IPS DF 6.9 (cell line): Measurements from ENCODE around the gene COP1.

Source experiments
- DNase-seq: peaks from one replicate; pipeline ENCODE4 v3.0.0-alpha.2; 2013; ENCODE audit warnings: low read depth, low spot score
- H3K27ac ChIP-seq: one replicate; pipeline ENCODE4 v1.5.1; 2013; ENCODE audit warnings: low read length, control low read depth
- H3K27me3 ChIP-seq: 2 replicates; pipeline ENCODE4 v1.6.1; 2013; ENCODE audit warnings: mild to moderate bottlenecking, low read length; ENCODE audit not compliant: control insufficient read depth, insufficient read depth
- H3K36me3 ChIP-seq: 2 replicates; pipeline ENCODE4 v1.6.1; 2013; ENCODE audit warnings: low read length; ENCODE audit not compliant: control insufficient read depth, insufficient read depth
- H3K4me1 ChIP-seq: 2 replicates; pipeline ENCODE4 v1.6.1; 2013; ENCODE audit warnings: low read length; ENCODE audit not compliant: control insufficient read depth, insufficient read depth
- H3K4me3 ChIP-seq: 2 replicates; pipeline ENCODE4 v1.5.1; 2013; ENCODE audit warnings: mild to moderate bottlenecking, low read length
- H3K9me3 ChIP-seq: 2 replicates; pipeline ENCODE4 v1.6.1; 2013; ENCODE audit warnings: low read length, inconsistent platforms; ENCODE audit not compliant: control insufficient read depth, insufficient read depth
- WGBS: extraction: QIAGEN DNeasy Blood & Tissue Kit; methylation state at CpG from one replicate; pipeline ENCODE4 v1.1.7; 2013; ENCODE audit warnings: mixed read lengths, missing lambda C conversion rate; ENCODE audit not compliant: insufficient read length, insufficient coverage; 5-methylcytosine and 5-hydroxymethylcytosine counted together

The COP1 gene

DNA sequence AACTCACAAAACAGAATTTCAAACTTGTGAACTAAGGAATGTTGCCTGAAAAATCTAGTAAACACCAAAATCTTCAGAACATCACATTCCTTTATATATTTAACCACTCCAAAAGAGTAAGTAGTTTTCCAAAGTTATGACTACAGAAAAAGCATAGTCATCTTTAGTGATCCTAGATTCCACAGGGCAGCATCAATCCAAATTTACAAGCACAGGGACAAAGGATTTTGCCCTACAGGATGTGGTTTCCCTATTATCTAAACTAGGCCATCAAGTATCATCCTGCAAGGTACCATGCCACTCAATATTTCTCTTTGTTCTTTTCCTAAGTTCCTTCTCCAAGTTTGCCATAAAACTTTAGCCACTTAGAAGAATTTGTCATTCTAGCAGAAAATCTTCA, 33.0 kb downstream of the COP1 start:
- no peaks in the 10 kb centered on the region for H3K9me3 ChIP-seq
- H3K36me3 ChIP-seq, result no peaks in the 10 kb centered on the region

GRCh38 chr1:176172215-176172614, 34.9 kb downstream of the COP1 start:
- Histone ChIP-seq H3K4me1 (no peaks in the 10 kb centered on the region), H3K27me3 (no peaks in the 10 kb centered on the region), H3K27ac (no peak overlapping the region), H3K9me3 (no peaks in the 10 kb centered on the region), H3K4me3 (no peak overlapping the region), H3K36me3 (no peaks in the 10 kb centered on the region)
- DNase-seq, result no peak
- no CpG with 5 or more reads among the region's 6 CpGs for WGBS

More for the DNA sequence above, 33.0 kb downstream of the COP1 start:
- no peaks in the 10 kb centered on the region for H3K4me1 ChIP-seq
- no peak overlapping the region for H3K4me3 ChIP-seq
- no peaks in the 10 kb centered on the region for H3K27me3 ChIP-seq
- no peak for DNase-seq
- H3K27ac ChIP-seq, result no peak overlapping the region

DNA sequence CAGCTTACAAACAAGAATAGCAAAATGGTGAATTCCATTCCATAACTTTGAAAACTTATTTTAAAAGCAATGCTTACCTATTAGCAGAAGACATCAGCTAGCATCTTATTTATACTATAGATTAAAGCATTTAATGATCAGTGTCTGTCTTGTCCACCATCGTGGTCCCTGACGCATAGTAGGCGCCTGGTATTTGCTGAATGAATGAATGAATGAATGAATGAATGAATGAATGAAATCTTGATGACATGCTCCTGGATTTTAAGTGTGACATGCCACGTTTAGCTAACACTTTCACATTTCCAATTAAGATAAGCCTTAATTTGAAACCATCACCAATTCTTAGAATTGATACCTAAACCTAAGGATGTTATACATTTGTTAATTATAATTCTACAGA, 39.9 kb downstream of the COP1 start:
- Histone ChIP-seq H3K27me3 (no peaks in the 10 kb centered on the region), H3K27ac (no peak overlapping the region), H3K36me3 (no peaks in the 10 kb centered on the region), H3K4me1 (no peaks in the 10 kb centered on the region), H3K4me3 (no peak overlapping the region), H3K9me3 (no peaks in the 10 kb centered on the region)
- no CpG with 5 or more reads among the region's 4 CpGs for WGBS
- no peak for DNase-seq

DNA sequence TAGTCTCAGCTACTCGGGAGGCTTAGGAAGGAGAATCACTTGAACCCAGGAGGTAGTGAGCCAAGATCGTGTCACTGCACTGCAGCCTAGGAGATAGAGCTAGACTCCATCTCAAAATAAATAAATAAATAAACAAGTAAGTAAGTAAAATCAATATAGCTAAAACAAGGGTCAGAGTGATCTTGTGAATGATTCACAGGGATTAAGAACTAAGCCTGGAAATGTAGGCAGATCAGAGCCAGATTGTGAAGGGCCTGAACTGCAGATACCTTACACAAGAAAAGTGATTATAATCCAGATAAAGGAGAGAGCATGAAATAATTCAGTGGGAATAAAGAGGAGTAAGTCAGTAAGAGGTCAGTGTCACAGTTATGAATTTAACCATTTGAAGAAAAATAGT, 41.5 kb downstream of the COP1 start:
- no peak for DNase-seq
- Histone ChIP-seq H3K27ac (no peak overlapping the region), H3K4me3 (no peak overlapping the region), H3K36me3 (no peaks in the 10 kb centered on the region), H3K9me3 (no peaks in the 10 kb centered on the region), H3K4me1 (no peaks in the 10 kb centered on the region), H3K27me3 (no peaks in the 10 kb centered on the region)
- WGBS, result no CpG with 5 or more reads among the region's 2 CpGs

DNA sequence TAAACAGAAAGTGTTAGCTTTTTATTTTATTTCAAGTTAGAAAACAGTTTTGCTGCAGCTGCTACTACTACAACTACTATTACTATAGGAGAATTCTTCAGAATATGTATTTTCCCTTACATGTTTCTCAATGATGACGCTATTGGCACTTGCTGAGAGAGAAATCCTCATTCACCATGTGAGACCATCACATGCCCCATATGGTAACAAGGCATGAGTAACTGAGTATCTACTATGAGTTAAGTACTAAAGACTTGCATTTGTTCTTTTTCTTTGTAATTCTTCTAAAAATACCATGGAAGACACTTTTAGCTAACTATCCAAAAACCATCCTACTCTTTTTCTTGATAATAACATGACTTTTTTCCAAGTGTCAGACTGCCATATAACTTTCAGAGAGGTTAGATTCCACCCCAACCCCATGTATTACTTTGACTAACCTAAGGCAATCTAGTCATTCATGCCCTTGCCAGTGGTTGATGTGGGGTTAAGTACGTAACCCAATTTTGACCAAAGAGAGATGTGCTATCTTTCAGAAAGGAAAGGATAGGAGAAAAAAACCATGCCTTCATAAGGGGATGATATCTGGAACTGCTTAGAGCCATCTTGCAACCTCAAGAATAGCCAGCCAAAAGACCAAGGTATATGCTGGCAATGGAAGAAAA, 42.9 kb downstream of the COP1 start:
- Histone ChIP-seq H3K4me1 (no peaks in the 10 kb centered on the region), H3K27ac (no peak overlapping the region), H3K27me3 (no peaks in the 10 kb centered on the region), H3K4me3 (no peak overlapping the region), H3K36me3 (no peaks in the 10 kb centered on the region), H3K9me3 (no peaks in the 10 kb centered on the region)
- DNase-seq, result no peak
- no CpG with 5 or more reads among the region's 2 CpGs for WGBS

DNA sequence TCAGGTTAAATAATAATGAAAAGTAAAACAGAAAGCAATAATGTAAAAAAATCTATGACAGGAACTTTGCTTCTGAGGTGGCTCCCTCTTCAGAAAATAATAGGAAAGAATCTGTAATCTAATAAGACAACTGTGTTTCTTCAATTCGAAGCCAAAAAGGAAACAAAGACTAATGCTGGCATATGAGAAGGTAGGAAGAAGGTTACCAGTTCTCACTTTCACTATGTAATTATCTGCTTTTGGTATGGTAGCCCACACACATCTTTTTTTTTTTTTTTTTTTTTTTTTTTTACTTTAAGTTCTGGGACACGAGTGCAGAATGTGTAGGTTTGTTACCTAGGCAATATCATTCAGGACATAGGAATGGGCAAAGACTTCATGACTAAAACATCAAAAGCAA, 47.1 kb downstream of the COP1 start:
- Histone ChIP-seq H3K36me3 (no peaks in the 10 kb centered on the region), H3K4me1 (no peaks in the 10 kb centered on the region), H3K9me3 (no peaks in the 10 kb centered on the region), H3K4me3 (no peak overlapping the region), H3K27ac (no peak overlapping the region), H3K27me3 (no peaks in the 10 kb centered on the region)
- no CpG with 5 or more reads among the region's 2 CpGs for WGBS
- no peak for DNase-seq

DNA sequence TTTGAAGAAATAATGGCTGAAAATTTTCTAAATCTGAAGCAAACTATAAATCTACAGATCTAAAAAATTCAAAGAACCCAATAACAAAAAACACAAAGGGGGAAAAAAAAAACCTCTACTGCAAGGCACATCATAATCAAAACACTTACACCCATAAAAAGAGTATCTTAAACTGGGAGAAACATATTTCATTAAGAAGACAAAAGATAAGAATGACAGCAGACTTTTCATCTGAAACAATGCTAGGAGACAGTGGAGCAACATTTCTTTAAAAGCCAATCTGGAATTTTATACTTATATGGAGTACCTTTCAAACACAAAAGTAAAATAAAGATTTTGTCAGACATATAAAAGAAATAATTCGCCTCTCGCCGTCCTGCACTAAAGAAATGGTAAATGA, 49.1 kb downstream of the COP1 start:
- Histone ChIP-seq H3K36me3 (no peaks in the 10 kb centered on the region), H3K9me3 (no peaks in the 10 kb centered on the region), H3K4me1 (no peaks in the 10 kb centered on the region), H3K4me3 (no peak overlapping the region), H3K27ac (no peak overlapping the region), H3K27me3 (no peaks in the 10 kb centered on the region)
- WGBS, result no CpG with 5 or more reads among the region's 3 CpGs
- DNase-seq, result no peak

GRCh38 chr1:176149939-176150807, 56.9 kb downstream of the COP1 start:
- no peak overlapping the region for H3K27ac ChIP-seq
- H3K4me1 ChIP-seq, result no peaks in the 10 kb centered on the region
- no peaks in the 10 kb centered on the region for H3K9me3 ChIP-seq
- H3K36me3 ChIP-seq, result no peaks in the 10 kb centered on the region
- no CpG with 5 or more reads among the region's 4 CpGs for WGBS
- H3K4me3 ChIP-seq, result no peak overlapping the region
- DNase-seq, result no peak
- no peaks in the 10 kb centered on the region for H3K27me3 ChIP-seq

DNA sequence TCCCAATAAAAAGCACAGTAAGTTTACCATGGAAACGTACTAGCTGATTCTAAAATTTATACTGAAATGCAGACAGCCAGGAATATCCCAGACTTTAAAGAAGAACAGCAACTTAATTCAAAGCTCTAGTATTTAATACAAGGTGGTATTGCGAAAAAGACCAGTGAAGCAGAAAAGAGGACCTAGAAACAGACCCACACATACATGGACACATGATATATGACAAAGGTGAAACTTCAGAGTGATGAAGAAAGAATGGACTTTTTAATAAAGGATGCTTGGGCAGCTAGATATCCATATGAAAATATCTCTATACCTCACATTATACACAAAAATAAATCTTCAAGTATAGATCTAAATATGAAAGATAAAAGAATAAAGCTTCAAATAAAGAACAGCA, 62.6 kb downstream of the COP1 start:
- Histone ChIP-seq H3K27ac (no peak overlapping the region), H3K4me3 (no peak overlapping the region), H3K4me1 (no peaks in the 10 kb centered on the region), H3K9me3 (no peaks in the 10 kb centered on the region), H3K27me3 (no peaks in the 10 kb centered on the region), H3K36me3 (no peaks in the 10 kb centered on the region)
- DNase-seq, result no peak
- no CpG with 5 or more reads among the region's 2 CpGs for WGBS

DNA sequence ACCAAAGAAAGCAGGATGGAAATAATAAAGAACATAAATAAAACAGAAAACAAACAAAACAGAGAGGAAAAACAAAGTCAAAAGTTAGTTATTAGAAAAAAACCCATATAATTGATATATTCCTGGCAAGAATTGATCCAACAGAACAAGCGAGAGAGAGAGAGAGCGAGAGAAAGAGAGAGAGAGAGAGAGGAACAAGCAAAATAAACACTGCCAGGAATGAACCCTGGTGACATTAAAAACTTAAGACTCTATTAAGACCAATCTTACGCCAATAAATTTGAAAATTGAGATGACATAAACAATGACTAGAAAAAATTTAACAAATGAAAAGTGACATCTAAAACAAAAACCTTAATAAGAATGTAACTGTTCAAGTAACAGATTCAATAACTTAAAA, 64.1 kb downstream of the COP1 start:
- H3K27me3 ChIP-seq, result no peaks in the 10 kb centered on the region
- H3K36me3 ChIP-seq, result no peaks in the 10 kb centered on the region
- no peak overlapping the region for H3K27ac ChIP-seq
- no peak overlapping the region for H3K4me3 ChIP-seq
- no peaks in the 10 kb centered on the region for H3K9me3 ChIP-seq
- WGBS, result no CpG with 5 or more reads among the region's 3 CpGs
- no peaks in the 10 kb centered on the region for H3K4me1 ChIP-seq
- no peak for DNase-seq

GRCh38 chr1:176141449-176141848, 65.6 kb downstream of the COP1 start:
- no CpG with 5 or more reads among the region's 1 CpG for WGBS
- DNase-seq, result no peak
- H3K4me3 ChIP-seq, result no peak overlapping the region
- no peak overlapping the region for H3K27ac ChIP-seq
- no peaks in the 10 kb centered on the region for H3K27me3 ChIP-seq
- H3K4me1 ChIP-seq, result no peaks in the 10 kb centered on the region
- no peaks in the 10 kb centered on the region for H3K36me3 ChIP-seq
- no peaks in the 10 kb centered on the region for H3K9me3 ChIP-seq
